Stimulated activated CD4-positive, alpha-beta T cell treated with anti-CD3 and anti-CD28 coated beads, TNF-alpha, amount 100 ng/mL, for 48 hours (primary cell): ENCODE data around the gene HEPN1.

ENCODE experiments used
- DNase-seq, 3 donors: peaks; one replicate each; pipeline ENCODE4 v3.0.0-alpha.2; 2020; ENCODE audit warnings: low read depth in 3 of 3

HEPN1 gene

GRCh38 chr11:124884869-124885479 is 34.1 kb upstream of the HEPN1 start:
- no peak for DNase-seq

GRCh38 chr11:124886476-124886875 is 32.6 kb upstream of the HEPN1 start:
- no peak for DNase-seq

- no peak for DNase-seq
These were observed 31.9 kb upstream of the HEPN1 start for GRCh38 chr11:124886978-124887666.

GRCh38 chr11:124887667-124888013 is 31.4 kb upstream of the HEPN1 start:
- DNase-seq, result no peak

GRCh38 chr11:124889191-124890091 is 29.6 kb upstream of the HEPN1 start:
- no peak for DNase-seq

GRCh38 chr11:124890151-124890550 is 28.9 kb upstream of the HEPN1 start:
- DNase-seq, result no peak

- DNase-seq, result no peak
These were observed 28.2 kb upstream of the HEPN1 start for GRCh38 chr11:124890683-124891372.

GRCh38 chr11:124891373-124891861 is 27.6 kb upstream of the HEPN1 start:
- DNase-seq, result no peak

GRCh38 chr11:124892146-124892545 is 26.9 kb upstream of the HEPN1 start:
- no peak for DNase-seq

GRCh38 chr11:124892750-124893454 is 26.1 kb upstream of the HEPN1 start:
- no peak for DNase-seq

GRCh38 chr11:124893781-124894401 is 25.2 kb upstream of the HEPN1 start:
- DNase-seq, result no peak

- DNase-seq, result no peak
These were observed 24.2 kb upstream of the HEPN1 start for GRCh38 chr11:124894606-124895430.

GRCh38 chr11:124895471-124895971 is 23.5 kb upstream of the HEPN1 start:
- no peak for DNase-seq

- DNase-seq, result no peak
These were observed 22.8 kb upstream of the HEPN1 start for GRCh38 chr11:124896071-124896750.

- DNase-seq, result no peak
These were observed 22.1 kb upstream of the HEPN1 start for GRCh38 chr11:124896821-124897391.

- DNase-seq, result no peak
These were observed 21.3 kb upstream of the HEPN1 start, which contains the start of gene ROBO4 for GRCh38 chr11:124897674-124898262. TSS of gene ROBO4 (minus strand) at chr11:124897865. CDS start at chr11:124897795, 70 bp downstream.

GRCh38 chr11:124898263-124898680 is 20.8 kb upstream of the HEPN1 start:
- no peak for DNase-seq

- no peak for DNase-seq
These were observed 20.3 kb upstream of the HEPN1 start for GRCh38 chr11:124898711-124899110.
